Small intestine (tissue), 7 donors: ENCODE data around the gene PHRF1. TPM values are rescaled to one million over a fixed set of nuclear protein-coding genes. Genes with fewer than 3 reads are reported as not detected.

Source experiments
- DNase-seq, 2 donors: peaks; one replicate each; pipeline versions ENCODE4 v3.0.0 to v3.0.0-alpha.2; 2013
- FAIRE-seq: peaks from 2 replicates; lab custom pipeline; 2012; peaks lifted over from hg19 to GRCh38; lab: Jason Lieb, UNC
- H3K27ac ChIP-seq, 3 donors: one replicate each; pipeline ENCODE4 v1.5.1; 2013; ENCODE audit warnings: low read length in 2 of 3, mild to moderate bottlenecking in 2 of 3, control low read depth in 1 of 3, inconsistent platforms in 1 of 3, low read depth in 1 of 3, moderate library complexity in 1 of 3
- H3K27me3 ChIP-seq, 3 donors: one replicate each; pipeline ENCODE4 v1.6.1; 2013; ENCODE audit warnings: low read length in 3 of 3, inconsistent platforms in 1 of 3; ENCODE audit not compliant: control insufficient read depth in 3 of 3, insufficient read depth in 3 of 3
- H3K36me3 ChIP-seq, 3 donors: one replicate each; pipeline ENCODE4 v1.6.1; 2013; ENCODE audit warnings: low read length in 3 of 3, inconsistent platforms in 1 of 3, low read depth in 1 of 3, mild to moderate bottlenecking in 1 of 3, moderate library complexity in 1 of 3; ENCODE audit not compliant: control insufficient read depth in 3 of 3, insufficient read depth in 2 of 3
- H3K4me1 ChIP-seq, 3 donors: one replicate each; pipeline ENCODE4 v1.6.1; 2013; ENCODE audit warnings: low read length in 2 of 3, inconsistent platforms in 1 of 3, low read depth in 1 of 3, mild to moderate bottlenecking in 1 of 3, moderate library complexity in 1 of 3; ENCODE audit not compliant: control insufficient read depth in 3 of 3, insufficient read depth in 2 of 3
- H3K4me3 ChIP-seq, 3 donors: one replicate each; pipeline ENCODE4 v1.5.1; 2013; ENCODE audit warnings: low read length in 3 of 3, control low read depth in 1 of 3, inconsistent platforms in 1 of 3, low read depth in 1 of 3, mild to moderate bottlenecking in 1 of 3, moderate library complexity in 1 of 3
- H3K9me3 ChIP-seq, 2 donors: one replicate each; pipeline ENCODE4 v1.6.1; 2013; ENCODE audit warnings: low read depth in 1 of 2, low read length in 1 of 2; ENCODE audit not compliant: control insufficient read depth in 2 of 2, insufficient read depth in 1 of 2
- WGBS, 3 donors: extraction: QIAGEN DNeasy Blood & Tissue Kit; methylation state at CpG; one replicate each; pipeline ENCODE4 v1.1.7; 2013; 5-methylcytosine and 5-hydroxymethylcytosine counted together
- polyA plus RNA-seq, 4 donors: library from polyadenylated mRNA; stranded (reverse) in 3 of 4; unstranded in 1 of 4; fragments of 200-250 nt in 3 of 4; fragments of 120-200 nt in 1 of 4; gene quantifications; one replicate each; pipeline versions ENCODE4 v1.2.1 to v1.2.3, GENCODE V29; 2013
- donor health status: healthy with polysubstance abuse.
- donor health status: control.
- donor health status: control.
- donor health status: Bipolar disorder and iron deficiency.
- donor health status: healthy.

PHRF1 gene
- polyA plus RNA-seq, 4 donors: 14.6 to 43.3 (median 23.6) TPM

GRCh38 chr11:614623-615503, 38.6 kb downstream of the PHRF1 start:
- peak overlapping the region; percentile 59 to 77 (median 74) for H3K4me3 ChIP-seq
- H3K9me3 ChIP-seq: no peaks in the 10 kb centered on the region
- WGBS, 3 donors: 18 to 50% (median 23%) methylated on average over 62 to 68 of the region's 68 CpGs
- H3K36me3 ChIP-seq: peaks cover 12 to 87% (median 17%) of the 10 kb centered on the region in 3 donors
- peak in 1 of 2 donors; percentile 54 for DNase-seq
- H3K27ac ChIP-seq: peak overlapping the region; percentile 84 to 96 (median 94)
- peaks cover 4 to 33% (median 7%) of the 10 kb centered on the region in 3 donors for H3K4me1 ChIP-seq
- no peak for FAIRE-seq
- no peaks in the 10 kb centered on the region for H3K27me3 ChIP-seq

DNA sequence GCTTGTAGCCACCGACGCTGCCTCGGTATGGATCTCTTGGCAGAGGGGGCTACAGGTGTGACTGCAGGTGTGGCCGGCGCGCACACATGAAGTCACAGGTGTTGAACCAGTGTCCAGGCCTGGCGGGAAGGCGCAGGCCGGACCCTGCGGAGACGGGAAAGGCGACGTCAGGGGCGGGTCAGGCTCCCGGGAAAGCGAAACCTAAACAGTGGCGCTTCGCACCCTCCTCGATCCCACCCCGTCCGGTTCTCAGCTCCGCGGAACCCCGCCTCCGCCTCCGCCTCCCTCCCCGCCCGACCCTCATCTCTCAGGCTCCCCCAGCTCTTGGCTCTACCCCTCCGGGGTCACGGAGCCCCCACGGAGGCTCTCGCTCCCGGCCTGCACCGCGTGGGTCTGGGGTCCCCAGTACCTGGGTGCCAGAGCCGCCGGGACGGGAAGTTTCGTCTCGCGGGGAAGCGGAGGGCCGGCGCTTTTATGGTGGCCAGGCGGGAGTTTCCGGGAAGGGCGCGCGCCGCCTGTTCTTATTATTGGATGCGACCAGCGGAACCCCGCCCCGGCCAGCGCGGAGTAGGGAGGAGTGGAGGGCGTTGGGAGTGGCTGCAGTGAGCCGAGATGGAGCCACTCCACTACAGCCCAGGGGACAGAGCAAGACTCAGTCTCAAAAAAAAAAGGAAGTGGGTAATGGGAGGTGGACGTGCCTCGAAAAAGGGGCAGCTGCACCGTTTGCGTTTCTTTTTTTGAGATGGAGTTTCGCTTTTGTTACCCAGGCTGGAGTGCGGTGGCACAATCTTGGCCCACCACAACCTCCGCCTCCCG, 39.4 kb downstream of the PHRF1 start, which contains the start of gene IRF7:
Gene IRF7 (minus strand): TSS at position 447 of the 816 bp plus-strand sequence. CDS start 586 bp downstream, outside the sequence.
- peak; percentile 95 to 97 for DNase-seq
- H3K4me1 ChIP-seq: peaks cover 4 to 33% (median 7%) of the 10 kb centered on the region in 3 donors
- no peaks in the 10 kb centered on the region for H3K9me3 ChIP-seq
- 2 to 3% (median 2%) methylated on average over 63 to 66 of the region's 66 CpGs for WGBS, 3 donors
- peak within 1 kb of the TSS; percentile 84 to 96 (median 94) for H3K27ac ChIP-seq
- no peaks in the 10 kb centered on the region for H3K27me3 ChIP-seq
- H3K4me3 ChIP-seq: peak within 1 kb of the TSS; percentile 59 to 77 (median 74)
- H3K36me3 ChIP-seq: peaks cover 10 to 87% (median 10%) of the 10 kb centered on the region in 3 donors
- no peak for FAIRE-seq

DNA sequence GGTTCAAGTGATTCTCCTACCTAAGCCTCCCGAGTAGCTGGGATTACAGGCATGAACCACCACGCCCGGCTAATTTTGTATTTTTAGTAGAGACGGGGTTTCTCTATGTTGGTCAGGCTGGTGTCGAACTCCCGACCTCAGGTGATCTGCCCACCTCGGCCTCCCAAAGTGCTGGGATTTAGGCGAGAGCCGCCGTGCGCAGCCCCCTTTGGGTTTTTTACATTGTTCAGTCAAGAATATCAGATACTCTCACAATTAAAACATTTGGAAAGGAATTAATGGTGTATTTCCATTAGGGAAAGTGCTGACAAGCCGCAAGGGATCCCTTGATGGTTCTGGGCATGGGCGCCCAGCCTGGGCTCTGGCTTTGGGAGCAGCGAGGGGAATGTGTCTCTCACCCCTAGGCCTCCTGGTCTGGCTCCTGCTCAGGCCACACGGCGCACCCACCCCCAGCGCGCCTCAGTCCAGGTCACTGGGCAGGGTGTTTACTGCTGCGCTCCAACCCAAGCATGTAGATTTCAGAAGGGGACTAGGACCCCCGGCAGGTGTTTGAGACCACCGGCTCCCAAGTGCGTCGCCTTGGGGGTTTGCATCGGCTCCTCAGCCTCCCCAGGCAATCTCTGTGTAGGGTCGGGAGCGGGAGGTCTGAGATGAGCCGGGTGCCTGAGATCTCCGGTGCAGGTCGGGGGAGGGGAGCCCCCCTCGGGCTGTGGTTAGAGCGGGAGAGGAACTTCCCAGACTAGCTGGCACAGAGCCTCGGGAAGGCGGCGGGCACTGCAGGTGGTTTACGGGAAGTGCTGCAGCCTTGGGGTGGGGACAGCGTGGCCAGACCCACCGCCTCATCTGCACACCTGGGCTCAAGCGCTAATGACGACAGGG, 40.3 kb downstream of the PHRF1 start:
- WGBS, 3 donors: 71 to 77% (median 74%) methylated on average over 38 to 39 of the region's 39 CpGs
- H3K9me3 ChIP-seq: no peaks in the 10 kb centered on the region
- peaks cover 10 to 87% (median 13%) of the 10 kb centered on the region in 3 donors for H3K36me3 ChIP-seq
- DNase-seq (no peak), FAIRE-seq (no peak)
- peak overlapping the region; percentile 84 to 96 (median 94) for H3K27ac ChIP-seq
- H3K4me3 ChIP-seq: peak overlapping the region in 1 of 3 donors; percentile 74
- no peaks in the 10 kb centered on the region for H3K27me3 ChIP-seq
- peaks cover 4 to 39% (median 7%) of the 10 kb centered on the region in 3 donors for H3K4me1 ChIP-seq

- DNase-seq (no peak), FAIRE-seq (no peak)
- H3K4me3 ChIP-seq: no peak overlapping the region
- H3K36me3 ChIP-seq: peaks cover 6 to 86% (median 13%) of the 10 kb centered on the region in 3 donors
- H3K4me1 ChIP-seq: peaks cover 4 to 45% (median 7%) of the 10 kb centered on the region in 3 donors
- 90 to 91% (median 90%) methylated on average over 52 to 57 of the region's 57 CpGs for WGBS, 3 donors
- H3K27me3 ChIP-seq: no peaks in the 10 kb centered on the region
- no peaks in the 10 kb centered on the region for H3K9me3 ChIP-seq
- H3K27ac ChIP-seq: no peak overlapping the region
Measured at GRCh38 chr11:617199-617911, 41.1 kb downstream of the PHRF1 start.

- no peak for DNase-seq
Measured at GRCh38 chr11:617912-618682, 41.8 kb downstream of the PHRF1 start.

GRCh38 chr11:618856-619627, 42.8 kb downstream of the PHRF1 start:
- WGBS, 3 donors: 89 to 92% (median 90%) methylated on average over 21 to 24 of the region's 24 CpGs
- Histone ChIP-seq H3K4me3 (no peak overlapping the region), H3K4me1 (peaks cover 0 to 44% (median 3%) of the 10 kb centered on the region in 3 donors), H3K27ac (no peak overlapping the region), H3K27me3 (no peaks in the 10 kb centered on the region), H3K9me3 (no peaks in the 10 kb centered on the region), H3K36me3 (peaks cover 0 to 87% (median 10%) of the 10 kb centered on the region in 3 donors)
- DNase-seq (no peak), FAIRE-seq (no peak)

More at GRCh38 chr11:617912-618682, 41.8 kb downstream of the PHRF1 start:
- Histone ChIP-seq H3K27me3 (no peaks in the 10 kb centered on the region), H3K9me3 (no peaks in the 10 kb centered on the region), H3K4me3 (no peak overlapping the region), H3K27ac (no peak overlapping the region), H3K36me3 (peaks cover 0 to 86% (median 12%) of the 10 kb centered on the region in 3 donors), H3K4me1 (peaks cover under 1 to 44% (median 7%) of the 10 kb centered on the region in 3 donors)
- FAIRE-seq: no peak
- 87 to 91% (median 88%) methylated on average over 22 to 25 of the region's 25 CpGs for WGBS, 3 donors
